OCI-LY3 (cell line): ENCODE data around the gene C9orf40.

Experiments
- H2AFZ ChIP-seq: fragments of 200-600, 300-600 bp; shearing (Covaris generic); 2 replicates; pipeline ENCODE4 v1.6.0; 2014; ENCODE audit warnings: antibody characterized with exemption, low read depth, low read length
- H3K27ac ChIP-seq: fragments of 200-600, 300-600 bp; sonication (generic); 2 replicates; pipeline ENCODE4 v1.5.1; 2014; ENCODE audit warnings: mild to moderate bottlenecking, low read length, moderate library complexity, mixed read lengths
- H3K27me3 ChIP-seq: fragments of 200-600, 300-600 bp; sonication (generic); 2 replicates; pipeline ENCODE4 v1.6.1; 2014; ENCODE audit warnings: low read depth, low read length, mixed read lengths
- H3K36me3 ChIP-seq: fragments of 200-600, 300-600 bp; sonication (generic); replicated peaks from 2 replicates; pipeline ENCODE3; 2014; ENCODE audit warnings: low read depth, low read length, mixed read lengths
- H3K4me1 ChIP-seq: fragments of 300-600, 200-600 bp; sonication (generic); 2 replicates; pipeline ENCODE4 v1.6.1; 2014; ENCODE audit warnings: low read length, mixed read lengths
- H3K4me2 ChIP-seq: fragments of 200-600, 300-600 bp; sonication (generic); 2 replicates; pipeline ENCODE4 v1.6.1; 2014; ENCODE audit warnings: low read length, mixed read lengths
- H3K4me3 ChIP-seq: fragments of 300-600, 200-600 bp; sonication (generic); 2 replicates; pipeline ENCODE4 v1.5.1; 2014; ENCODE audit warnings: antibody characterized with exemption, mild to moderate bottlenecking, low read length, moderate library complexity
- H3K79me2 ChIP-seq: fragments of 300-600, 200-600 bp; shearing (Covaris generic); 2 replicates; pipeline ENCODE4 v1.6.1; 2014; ENCODE audit warnings: mild to moderate bottlenecking, low read length, mixed read lengths
- H3K9ac ChIP-seq: fragments of 300-600, 200-600 bp; shearing (Covaris generic); 2 replicates; pipeline ENCODE4 v1.6.0; 2014; ENCODE audit warnings: mild to moderate bottlenecking, low read length, moderate library complexity
- H3K9me3 ChIP-seq: fragments of 200-600, 300-600 bp; shearing (Covaris generic); 2 replicates; pipeline ENCODE4 v1.6.1; 2014; ENCODE audit warnings: low read length, mixed read lengths; ENCODE audit not compliant: insufficient read depth
- H4K20me1 ChIP-seq: fragments of 200-600, 300-600 bp; sonication (generic); 2 replicates; pipeline ENCODE4 v1.6.1; 2016; ENCODE audit warnings: low read length, mixed read lengths; ENCODE audit not compliant: insufficient read depth
- EZH2phosphoT487 ChIP-seq: fragments of 200-600 bp; shearing (Covaris generic); IDR thresholded peaks from 2 replicates; pipeline ENCODE4 v1.6.1; 2018; ENCODE audit warnings: antibody characterized with exemption, mixed run types, low read depth
- TF ChIP-seq, protein P1 (sequence below): fragments of 200-600, 300-600 bp; sonication (generic); IDR thresholded peaks from 2 replicates; pipeline ENCODE4 v1.5.1; 2014; ENCODE audit warnings: antibody characterized with exemption, low read length, low read depth

C9orf40 gene

DNA sequence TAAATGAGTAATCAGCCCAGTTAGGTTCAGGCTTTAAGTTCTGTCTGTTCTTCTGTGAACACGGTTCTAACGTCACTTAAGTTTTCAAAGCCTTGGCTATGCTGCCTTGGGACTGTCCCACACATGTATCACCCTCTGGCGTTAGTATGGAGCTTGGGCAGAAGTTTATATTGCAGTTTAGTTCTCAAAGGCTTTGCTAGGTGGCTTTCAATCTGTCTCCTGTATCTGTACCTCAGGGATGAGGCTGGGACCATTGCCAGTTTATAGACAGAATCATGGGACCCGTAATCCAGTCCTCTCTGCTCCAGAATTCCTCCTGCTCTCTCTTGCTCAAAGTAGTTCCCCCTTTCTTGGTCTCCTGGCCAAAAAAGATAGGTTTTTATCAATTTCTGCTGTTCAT is 12.1 kb downstream of the C9orf40 start:
- Histone ChIP-seq H3K9ac (no peak overlapping the region), H3K27me3 (no peaks in the 10 kb centered on the region), H3K79me2 (no peaks in the 10 kb centered on the region), H3K4me2 (no peak overlapping the region), H3K4me3 (no peak overlapping the region), H3K4me1 (no peaks in the 10 kb centered on the region), H3K9me3 (no peaks in the 10 kb centered on the region), H2AFZ (no peak overlapping the region), H3K36me3 (no peaks in the 10 kb centered on the region), H3K27ac (no peak overlapping the region), H4K20me1 (no peaks in the 10 kb centered on the region)
- TF ChIP-seq, protein P1, sequence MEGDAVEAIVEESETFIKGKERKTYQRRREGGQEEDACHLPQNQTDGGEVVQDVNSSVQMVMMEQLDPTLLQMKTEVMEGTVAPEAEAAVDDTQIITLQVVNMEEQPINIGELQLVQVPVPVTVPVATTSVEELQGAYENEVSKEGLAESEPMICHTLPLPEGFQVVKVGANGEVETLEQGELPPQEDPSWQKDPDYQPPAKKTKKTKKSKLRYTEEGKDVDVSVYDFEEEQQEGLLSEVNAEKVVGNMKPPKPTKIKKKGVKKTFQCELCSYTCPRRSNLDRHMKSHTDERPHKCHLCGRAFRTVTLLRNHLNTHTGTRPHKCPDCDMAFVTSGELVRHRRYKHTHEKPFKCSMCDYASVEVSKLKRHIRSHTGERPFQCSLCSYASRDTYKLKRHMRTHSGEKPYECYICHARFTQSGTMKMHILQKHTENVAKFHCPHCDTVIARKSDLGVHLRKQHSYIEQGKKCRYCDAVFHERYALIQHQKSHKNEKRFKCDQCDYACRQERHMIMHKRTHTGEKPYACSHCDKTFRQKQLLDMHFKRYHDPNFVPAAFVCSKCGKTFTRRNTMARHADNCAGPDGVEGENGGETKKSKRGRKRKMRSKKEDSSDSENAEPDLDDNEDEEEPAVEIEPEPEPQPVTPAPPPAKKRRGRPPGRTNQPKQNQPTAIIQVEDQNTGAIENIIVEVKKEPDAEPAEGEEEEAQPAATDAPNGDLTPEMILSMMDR: no peak
- TF ChIP-seq EZH2phosphoT487: no peak

DNA sequence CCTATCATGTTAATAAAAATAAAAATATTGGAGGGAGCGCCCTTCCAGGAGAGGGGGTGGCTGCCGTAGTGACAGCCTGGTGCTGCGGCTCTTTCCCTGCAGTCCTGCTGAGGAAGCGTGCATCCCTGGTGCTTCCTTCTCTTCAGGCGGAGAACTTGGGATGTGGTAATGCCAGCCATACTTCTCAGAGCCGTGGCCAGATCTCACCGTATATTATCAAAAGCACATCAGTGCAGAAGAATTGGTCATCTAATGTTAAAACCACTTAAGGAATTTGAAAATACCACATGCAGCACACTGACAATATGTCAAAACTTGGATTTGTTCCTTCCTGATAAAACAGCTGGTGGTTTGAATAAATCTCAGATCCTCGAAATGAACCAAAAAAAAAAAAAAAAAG is 17.7 kb downstream of the C9orf40 start:
- H3K9ac ChIP-seq: no peak overlapping the region
- no peak overlapping the region for H2AFZ ChIP-seq
- H3K27me3 ChIP-seq: no peaks in the 10 kb centered on the region
- H3K4me1 ChIP-seq: no peaks in the 10 kb centered on the region
- H3K27ac ChIP-seq: no peak overlapping the region
- no peak overlapping the region for H3K4me2 ChIP-seq
- H3K79me2 ChIP-seq: no peaks in the 10 kb centered on the region
- H3K4me3 ChIP-seq: no peak overlapping the region
- no peaks in the 10 kb centered on the region for H4K20me1 ChIP-seq
- TF ChIP-seq, protein P1: no peak
- no peak for TF ChIP-seq EZH2phosphoT487
- no peaks in the 10 kb centered on the region for H3K9me3 ChIP-seq
- H3K36me3 ChIP-seq: no peaks in the 10 kb centered on the region

DNA sequence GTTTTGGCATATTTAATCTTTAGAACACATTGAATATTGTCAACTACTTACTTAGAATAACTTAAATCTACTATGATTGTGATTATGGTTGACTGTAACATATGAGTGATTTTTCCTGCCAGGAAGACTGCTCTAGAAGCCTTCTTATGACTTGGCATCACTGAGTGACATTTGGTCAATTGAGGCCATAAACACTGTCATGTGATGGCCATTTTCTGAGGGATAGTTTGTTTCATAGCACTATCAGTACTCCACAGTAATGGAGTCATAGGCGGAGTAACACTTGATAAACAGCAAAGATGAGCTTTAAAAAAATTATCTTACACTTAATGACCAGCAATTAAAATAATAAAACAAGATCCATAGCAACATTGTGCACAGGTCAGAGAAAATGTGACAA is 31.0 kb downstream of the C9orf40 start:
- no peak overlapping the region for H3K27ac ChIP-seq
- TF ChIP-seq, protein P1: no peak
- TF ChIP-seq EZH2phosphoT487: no peak
- H3K4me1 ChIP-seq: no peaks in the 10 kb centered on the region
- no peaks in the 10 kb centered on the region for H3K79me2 ChIP-seq
- no peak overlapping the region for H3K4me2 ChIP-seq
- no peaks in the 10 kb centered on the region for H4K20me1 ChIP-seq
- H3K36me3 ChIP-seq: no peaks in the 10 kb centered on the region
- H2AFZ ChIP-seq: no peak overlapping the region
- no peaks in the 10 kb centered on the region for H3K27me3 ChIP-seq
- no peak overlapping the region for H3K9ac ChIP-seq
- H3K9me3 ChIP-seq: no peaks in the 10 kb centered on the region
- no peak overlapping the region for H3K4me3 ChIP-seq

DNA sequence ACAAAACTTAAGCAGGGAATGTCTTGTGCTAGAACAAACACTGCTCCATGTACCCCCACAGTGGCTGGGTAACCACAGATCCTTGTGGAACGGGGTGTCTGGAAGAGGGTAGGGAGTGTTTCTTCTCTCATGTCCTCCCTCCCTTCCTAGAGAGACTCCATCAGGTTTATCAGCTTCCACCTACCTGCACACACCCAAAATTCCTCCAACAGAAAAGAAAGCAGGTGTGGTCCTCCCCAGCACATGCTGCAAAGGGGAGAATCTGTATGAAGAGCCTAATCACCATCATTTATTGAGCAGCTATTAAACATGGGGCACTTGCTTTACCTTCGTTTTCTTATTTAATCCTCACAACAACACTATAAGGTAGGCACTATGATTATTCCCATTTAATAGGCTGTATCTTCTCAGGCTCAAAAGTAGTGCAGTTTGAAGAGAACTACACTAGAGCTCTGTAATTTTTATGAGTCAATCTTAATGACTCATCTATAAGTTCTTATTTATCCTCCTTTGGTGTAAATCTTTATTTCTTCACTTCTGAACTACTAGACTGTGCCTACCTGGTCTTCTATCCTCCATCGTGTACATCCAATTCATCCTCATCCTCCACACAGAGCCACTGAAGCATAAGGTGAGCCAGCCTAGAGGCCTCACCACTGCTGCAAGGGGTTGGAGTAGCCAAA is 31.6 kb downstream of the C9orf40 start:
- no peak overlapping the region for H3K9ac ChIP-seq
- no peaks in the 10 kb centered on the region for H3K79me2 ChIP-seq
- H3K4me3 ChIP-seq: no peak overlapping the region
- no peaks in the 10 kb centered on the region for H3K4me1 ChIP-seq
- no peaks in the 10 kb centered on the region for H3K27me3 ChIP-seq
- TF ChIP-seq, protein P1: no peak
- TF ChIP-seq EZH2phosphoT487: no peak
- no peak overlapping the region for H2AFZ ChIP-seq
- no peak overlapping the region for H3K4me2 ChIP-seq
- H3K36me3 ChIP-seq: no peaks in the 10 kb centered on the region
- no peaks in the 10 kb centered on the region for H4K20me1 ChIP-seq
- no peaks in the 10 kb centered on the region for H3K9me3 ChIP-seq
- no peak overlapping the region for H3K27ac ChIP-seq
